Loucy (cell line): ENCODE data around the gene PPP1R3A.

Experiments used
- CTCF ChIP-seq: fragments of 200-600 bp; sonication (generic); conservative IDR thresholded peaks from 2 replicates; pipeline ENCODE4 v1.5.1; 2014; ENCODE audit warnings: mild to moderate bottlenecking, antibody characterized with exemption, low read length
- EZH2phosphoT487 ChIP-seq: fragments of 200-600 bp; IDR thresholded peaks from 2 replicates; pipeline ENCODE4 v1.6.1; 2018; ENCODE audit warnings: antibody characterized with exemption, mild to moderate bottlenecking, moderate library complexity, borderline replicate concordance

- TF ChIP-seq CTCF, result no peak
- TF ChIP-seq EZH2phosphoT487, result no peak
Observed at GRCh38 chr7:113907617-113908016, 11.2 kb downstream of the PPP1R3A start.
